K562 (cell line): ENCODE results near the gene ZSCAN29. TPM values are rescaled to one million over a fixed set of nuclear protein-coding genes. Genes with fewer than 3 reads are reported as not detected.

Experiments
- ATAC-seq: fragments of 200-7000 bp; cut with Tn5 transposase; 3 replicates; pipeline ENCODE4 v1.9.1; 2020; ENCODE audit warnings: moderate library complexity
- BruUV-seq: library from RNA; stranded (reverse); fragments of 400-500 nt; replicated peaks from 2 replicates; lab custom pipeline; 2021; lab: Mats Ljungman, UMichigan
- CTCF ChIA-PET: fragments of 300-600 bp; formaldehyde crosslinking; extraction: SDS; loops from one replicate; lab custom pipeline; 2021; ENCODE audit warnings: low intra/inter-chr PET ratio; lab: Yijun Ruan, JAX
- POLR2A ChIA-PET: fragments of 300-600, 350-650 bp; sonication (Branson Sonifier 250); formaldehyde crosslinking; extraction: SDS; loops from one replicate; lab custom pipeline; 2021; ENCODE audit warnings: antibody characterized with exemption, inconsistent platforms; lab: Yijun Ruan, JAX
- DNase-seq, 4 experiments: peaks; one replicate each; pipeline versions ENCODE4 v3.0.0 to v3.0.0-alpha.2; 2011 to 2018; ENCODE audit warnings: low spot score in 3 of 4, mixed read lengths in 3 of 4; ENCODE audit errors: extremely low read depth in 1 of 4
- FAIRE-seq: peaks from 2 replicates; lab custom pipeline; 2011; peaks lifted over from hg19 to GRCh38; lab: Jason Lieb, UNC
- H2AFZ ChIP-seq: 2 replicates; pipeline ENCODE4 v1.6.0; 2011; ENCODE audit warnings: low read depth, low read length, control low read depth, inconsistent platforms
- H3K27ac ChIP-seq: fragments of 200-600 bp; 3 replicates; pipeline ENCODE4 v1.8.0; 2011; ENCODE audit warnings: low read depth, mild to moderate bottlenecking, control low read depth, inconsistent platforms, low read length, moderate library complexity, mixed read lengths; ENCODE audit errors: extremely low read depth
- H3K27me3 ChIP-seq, 2 experiments: fragments of 300-600 bp in 1 of 2; 2 replicates in 1 of 2; 3 replicates in 1 of 2; pipeline versions ENCODE4 v1.6.0 to v1.8.0; 2011; ENCODE audit warnings: inconsistent platforms in 2 of 2, low read length in 2 of 2, mild to moderate bottlenecking in 1 of 2, mixed read lengths in 1 of 2, moderate library complexity in 1 of 2; ENCODE audit not compliant: control insufficient read depth in 2 of 2, insufficient read depth in 2 of 2
- H3K36me3 ChIP-seq: fragments of 300-600 bp; 3 replicates; pipeline ENCODE4 v1.8.0; 2011; ENCODE audit warnings: mild to moderate bottlenecking, low read length, inconsistent platforms; ENCODE audit not compliant: control insufficient read depth, insufficient read depth
- H3K4me1 ChIP-seq, 2 experiments: fragments of 200-600 bp in 1 of 2; replicated peaks in 1 of 2; 2 replicates in 1 of 2; 3 replicates in 1 of 2; pipeline versions ENCODE4 v1.5.1 to v1.8.0; 2011; ENCODE audit warnings: inconsistent platforms in 2 of 2, low read length in 2 of 2, mild to moderate bottlenecking in 1 of 2, mixed read lengths in 1 of 2, moderate library complexity in 1 of 2; ENCODE audit not compliant: control insufficient read depth in 2 of 2, insufficient read depth in 2 of 2
- H3K4me2 ChIP-seq: 2 replicates; pipeline ENCODE4 v1.6.1; 2011; ENCODE audit warnings: low read length, control low read depth, inconsistent platforms, mixed read lengths; ENCODE audit not compliant: insufficient read depth
- H3K4me3 ChIP-seq: fragments of 200-600 bp; sonication (generic), shearing (Covaris generic); 2 replicates; pipeline ENCODE4 v1.5.1; 2016; ENCODE audit warnings: control low read depth, inconsistent platforms
- H3K79me2 ChIP-seq: fragments of 200-600 bp; 3 replicates; pipeline ENCODE4 v1.8.0; 2011; ENCODE audit warnings: low read length, inconsistent platforms; ENCODE audit not compliant: control insufficient read depth, insufficient read depth
- H3K9ac ChIP-seq, 2 experiments: 2 replicates each; pipeline versions ENCODE4 v1.6.0 to v1.6.1; 2011; ENCODE audit warnings: low read depth in 2 of 2, low read length in 2 of 2, control low read depth in 1 of 2, inconsistent platforms in 1 of 2, mild to moderate bottlenecking in 1 of 2, mixed read lengths in 1 of 2; ENCODE audit not compliant: insufficient read depth in 1 of 2
- H3K9me1 ChIP-seq: one replicate; pipeline ENCODE4 v1.6.0; 2011; ENCODE audit warnings: inconsistent platforms, mild to moderate bottlenecking, low read length, moderate library complexity; ENCODE audit not compliant: control insufficient read depth, insufficient read depth
- H3K9me3 ChIP-seq: replicated peaks from 2 replicates; pipeline ENCODE4 v1.5.1; 2011; ENCODE audit warnings: low read depth, low read length, inconsistent platforms; ENCODE audit not compliant: control insufficient read depth, insufficient read depth
- H4K20me1 ChIP-seq: replicated peaks from 2 replicates; pipeline ENCODE4 v1.6.1; 2011; ENCODE audit warnings: low read length, inconsistent platforms, mixed read lengths; ENCODE audit not compliant: control insufficient read depth, insufficient read depth
- CBFA2T3 ChIP-seq: fragments of 450-650 bp; IDR thresholded peaks from 2 replicates; pipeline ENCODE4 v1.6.1; 2017
- CBX5 ChIP-seq: IDR thresholded peaks from 2 replicates; pipeline ENCODE4 v1.6.1; 2014; ENCODE audit warnings: low read depth, borderline replicate concordance
- KDM2B ChIP-seq: fragments of 250-450 bp; sonication (Bioruptor Pico); IDR thresholded peaks from 2 replicates; pipeline ENCODE4 v1.8.0; 2021; ENCODE audit warnings: mild to moderate bottlenecking, moderate library complexity
- MAFF ChIP-seq: IDR thresholded peaks from 2 replicates; pipeline ENCODE4 v1.6.1; 2012; ENCODE audit warnings: low read length, improper control_type of control experiment
- PTTG1 ChIP-seq: fragments of 450-650 bp; IDR thresholded peaks from 2 replicates; pipeline ENCODE4 v1.6.1; 2016; ENCODE audit warnings: low read depth, mild to moderate bottlenecking, missing genetic modification characterization, missing compliant biosample characterization
- SREBF2 ChIP-seq: sonication (generic); formaldehyde crosslinking; IDR thresholded peaks from 2 replicates; pipeline ENCODE4 v1.4.0; 2020; ENCODE audit warnings: mild to moderate bottlenecking, missing genetic modification reagents
- STAT5B ChIP-seq: fragments of 250-450 bp; sonication (Bioruptor Pico); IDR thresholded peaks from 2 replicates; pipeline ENCODE4 v1.8.0; 2021; ENCODE audit warnings: mild to moderate bottlenecking, inconsistent platforms
- ZNF347 ChIP-seq: fragments of 450-650 bp; formaldehyde crosslinking; IDR thresholded peaks from 2 replicates; pipeline ENCODE4 v1.4.0; 2020; ENCODE audit warnings: low read depth, mild to moderate bottlenecking, moderate library complexity
- ZNF41 ChIP-seq: fragments of 250-450 bp; sonication (Bioruptor Pico); conservative IDR thresholded peaks from 2 replicates; pipeline ENCODE4 v1.4.0; 2020; ENCODE audit warnings: mild to moderate bottlenecking
- ZNF785 ChIP-seq: fragments of 250-450 bp; sonication (Bioruptor Pico); IDR thresholded peaks from 2 replicates; pipeline ENCODE4 v1.4.0; 2020; ENCODE audit warnings: mild to moderate bottlenecking
- WGBS: fragments of 100-300 bp; shearing (Covaris generic); methylation state at CpG from one replicate; pipeline ENCODE4 v1.1.6; 2016; ENCODE audit warnings: low coverage, mixed read lengths; ENCODE audit not compliant: insufficient coverage; ENCODE audit errors: missing lambda C conversion rate; 5-methylcytosine and 5-hydroxymethylcytosine counted together
- in situ Hi-C: fragments of 300-500 bp; cut with MboI; formaldehyde crosslinking; loops from 4 replicates; pipeline ENCODE4 v1.15.0; 2018; ENCODE audit warnings: inconsistent platforms, mixed read lengths
- intact Hi-C: fragments of 100-400 bp; cut with micrococcal nuclease; formaldehyde crosslinking; loops from 2 replicates; pipeline ENCODE4 v1.14.2; 2022
- polyA plus RNA-seq, 8 experiments: library from polyadenylated mRNA; depleted of rRNA in 4 of 8; stranded (reverse) in 5 of 8; unstranded in 3 of 8; fragments of >200 nt; fragmentation: Nextera tagmentation in 2 of 8; fragmentation: Illumina TruSeq in 1 of 8; extraction: Ambion mirVana in 2 of 8; extraction: Trizol in 1 of 8; gene quantifications; 2 replicates each; pipeline versions ENCODE4 v1.2.1 to v1.2.3, GENCODE V29; 2011 to 2014; ENCODE audit warnings: inconsistent platforms in 1 of 8, missing spikeins in 1 of 8
- total RNA-seq, 7 experiments: library from RNA; depleted of rRNA in 6 of 7; stranded (reverse); fragments of >200 nt in 6 of 7; fragmentation: Illumina TruSeq in 2 of 7; extraction: Trizol in 2 of 7; gene quantifications; 2 replicates each; pipeline versions ENCODE4 v1.2.1 to v1.2.3, GENCODE V29; 2011 to 2021; ENCODE audit warnings: low replicate concordance in 1 of 7
- TF ChIP-seq, protein P1 (sequence below): sonication (generic); formaldehyde crosslinking; IDR thresholded peaks from 2 replicates; pipeline ENCODE4 v1.8.0; 2022; ENCODE audit warnings: mild to moderate bottlenecking, low read depth, missing genetic modification reagents

Gene ZSCAN29
- total and polyA plus RNA-seq, 9 of the 15 experiments (the other 6 are each of a cell fraction or from before 2014, with no cell fraction given), result 2.5 to 28.6 (median 19.7) TPM

- CTCF ChIA-PET, result no interaction called here
- Histone ChIP-seq H3K27me3 (no peaks in the 10 kb centered on the region), H3K9me3 (no peaks in the 10 kb centered on the region), H3K9ac (no peak overlapping the region), H3K9me1 (no peaks in the 10 kb centered on the region), H3K4me2 (no peak overlapping the region), H3K79me2 (no peaks in the 10 kb centered on the region), H3K36me3 (peaks cover 98% of the 10 kb centered on the region), H2AFZ (no peak overlapping the region), H3K4me3 (no peak overlapping the region), H3K27ac (no peak overlapping the region), H3K4me1 (peaks cover 0 to 4% of the 10 kb centered on the region in 2 experiments; a peak in 1 of 5 replicates), H4K20me1 (no peaks in the 10 kb centered on the region)
- no peak for FAIRE-seq
- BruUV-seq, result no TSS peak
- no peak for DNase-seq
- POLR2A ChIA-PET, result interaction anchor here (0.9 to 2.2 kb wide), 2 partner anchors 11 to 1911 kb away, joined by 3 to 6 read pairs; no protein-coding TSS in a partner anchor
- WGBS, result 75% methylated on average over 5 of the region's 5 CpGs
- intact Hi-C loops (no loop called here), in situ Hi-C loops (no loop called here)
- no peak for ATAC-seq
- no peak for TF ChIP-seq SREBF2 (CRISPR knock-in tag)
- TF ChIP-seq MAFF, result no peak
- TF ChIP-seq CBX5, result no peak
- no peak for TF ChIP-seq CBFA2T3
- no peak for TF ChIP-seq ZNF347
- no peak for TF ChIP-seq PTTG1 (tag)
- no peak for TF ChIP-seq KDM2B (CRISPR knock-in tag)
- no peak for TF ChIP-seq ZNF41
- TF ChIP-seq, protein P1, sequence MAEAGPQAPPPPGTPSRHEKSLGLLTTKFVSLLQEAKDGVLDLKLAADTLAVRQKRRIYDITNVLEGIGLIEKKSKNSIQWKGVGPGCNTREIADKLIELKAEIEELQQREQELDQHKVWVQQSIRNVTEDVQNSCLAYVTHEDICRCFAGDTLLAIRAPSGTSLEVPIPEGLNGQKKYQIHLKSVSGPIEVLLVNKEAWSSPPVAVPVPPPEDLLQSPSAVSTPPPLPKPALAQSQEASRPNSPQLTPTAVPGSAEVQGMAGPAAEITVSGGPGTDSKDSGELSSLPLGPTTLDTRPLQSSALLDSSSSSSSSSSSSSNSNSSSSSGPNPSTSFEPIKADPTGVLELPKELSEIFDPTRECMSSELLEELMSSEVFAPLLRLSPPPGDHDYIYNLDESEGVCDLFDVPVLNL, result no peak
- TF ChIP-seq ZNF785 (CRISPR knock-in tag), result no peak
- TF ChIP-seq STAT5B, result no peak
Observed at GRCh38 chr15:43404130-43404529, 33.3 kb upstream of the ZSCAN29 start.
